ENCODE measurements around the gene MLH1. TPM values are rescaled to one million over a fixed set of nuclear protein-coding genes. Genes with fewer than 3 reads are reported as not detected.

MLH1 gene
- total and polyA plus RNA-seq, 2 of the 8 experiments (the other 6 are each of a cell fraction or from before 2014, with no cell fraction given), result 36.4 to 47.3 TPM

DNA sequence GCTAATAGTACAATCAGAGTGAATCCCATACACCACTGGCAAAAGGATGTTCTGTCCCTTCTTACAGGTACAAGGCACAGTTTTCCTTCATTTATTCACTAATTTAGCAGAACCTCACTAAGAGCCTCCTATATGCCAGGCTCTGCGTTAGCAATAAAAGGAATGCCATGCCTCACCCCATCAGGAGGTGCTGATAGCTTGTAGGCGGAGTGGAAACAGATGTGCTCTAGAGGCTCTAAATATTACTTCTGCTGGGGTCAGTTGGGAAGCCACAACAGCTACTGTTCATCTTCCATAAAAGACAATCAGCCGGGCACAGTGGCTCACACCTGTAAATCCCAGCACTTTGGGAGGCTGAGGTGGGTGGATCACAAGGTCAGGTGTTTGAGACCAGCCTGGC, 24.4 kb downstream of the MLH1 start (continued):
- TF ChIP-seq, protein P1, sequence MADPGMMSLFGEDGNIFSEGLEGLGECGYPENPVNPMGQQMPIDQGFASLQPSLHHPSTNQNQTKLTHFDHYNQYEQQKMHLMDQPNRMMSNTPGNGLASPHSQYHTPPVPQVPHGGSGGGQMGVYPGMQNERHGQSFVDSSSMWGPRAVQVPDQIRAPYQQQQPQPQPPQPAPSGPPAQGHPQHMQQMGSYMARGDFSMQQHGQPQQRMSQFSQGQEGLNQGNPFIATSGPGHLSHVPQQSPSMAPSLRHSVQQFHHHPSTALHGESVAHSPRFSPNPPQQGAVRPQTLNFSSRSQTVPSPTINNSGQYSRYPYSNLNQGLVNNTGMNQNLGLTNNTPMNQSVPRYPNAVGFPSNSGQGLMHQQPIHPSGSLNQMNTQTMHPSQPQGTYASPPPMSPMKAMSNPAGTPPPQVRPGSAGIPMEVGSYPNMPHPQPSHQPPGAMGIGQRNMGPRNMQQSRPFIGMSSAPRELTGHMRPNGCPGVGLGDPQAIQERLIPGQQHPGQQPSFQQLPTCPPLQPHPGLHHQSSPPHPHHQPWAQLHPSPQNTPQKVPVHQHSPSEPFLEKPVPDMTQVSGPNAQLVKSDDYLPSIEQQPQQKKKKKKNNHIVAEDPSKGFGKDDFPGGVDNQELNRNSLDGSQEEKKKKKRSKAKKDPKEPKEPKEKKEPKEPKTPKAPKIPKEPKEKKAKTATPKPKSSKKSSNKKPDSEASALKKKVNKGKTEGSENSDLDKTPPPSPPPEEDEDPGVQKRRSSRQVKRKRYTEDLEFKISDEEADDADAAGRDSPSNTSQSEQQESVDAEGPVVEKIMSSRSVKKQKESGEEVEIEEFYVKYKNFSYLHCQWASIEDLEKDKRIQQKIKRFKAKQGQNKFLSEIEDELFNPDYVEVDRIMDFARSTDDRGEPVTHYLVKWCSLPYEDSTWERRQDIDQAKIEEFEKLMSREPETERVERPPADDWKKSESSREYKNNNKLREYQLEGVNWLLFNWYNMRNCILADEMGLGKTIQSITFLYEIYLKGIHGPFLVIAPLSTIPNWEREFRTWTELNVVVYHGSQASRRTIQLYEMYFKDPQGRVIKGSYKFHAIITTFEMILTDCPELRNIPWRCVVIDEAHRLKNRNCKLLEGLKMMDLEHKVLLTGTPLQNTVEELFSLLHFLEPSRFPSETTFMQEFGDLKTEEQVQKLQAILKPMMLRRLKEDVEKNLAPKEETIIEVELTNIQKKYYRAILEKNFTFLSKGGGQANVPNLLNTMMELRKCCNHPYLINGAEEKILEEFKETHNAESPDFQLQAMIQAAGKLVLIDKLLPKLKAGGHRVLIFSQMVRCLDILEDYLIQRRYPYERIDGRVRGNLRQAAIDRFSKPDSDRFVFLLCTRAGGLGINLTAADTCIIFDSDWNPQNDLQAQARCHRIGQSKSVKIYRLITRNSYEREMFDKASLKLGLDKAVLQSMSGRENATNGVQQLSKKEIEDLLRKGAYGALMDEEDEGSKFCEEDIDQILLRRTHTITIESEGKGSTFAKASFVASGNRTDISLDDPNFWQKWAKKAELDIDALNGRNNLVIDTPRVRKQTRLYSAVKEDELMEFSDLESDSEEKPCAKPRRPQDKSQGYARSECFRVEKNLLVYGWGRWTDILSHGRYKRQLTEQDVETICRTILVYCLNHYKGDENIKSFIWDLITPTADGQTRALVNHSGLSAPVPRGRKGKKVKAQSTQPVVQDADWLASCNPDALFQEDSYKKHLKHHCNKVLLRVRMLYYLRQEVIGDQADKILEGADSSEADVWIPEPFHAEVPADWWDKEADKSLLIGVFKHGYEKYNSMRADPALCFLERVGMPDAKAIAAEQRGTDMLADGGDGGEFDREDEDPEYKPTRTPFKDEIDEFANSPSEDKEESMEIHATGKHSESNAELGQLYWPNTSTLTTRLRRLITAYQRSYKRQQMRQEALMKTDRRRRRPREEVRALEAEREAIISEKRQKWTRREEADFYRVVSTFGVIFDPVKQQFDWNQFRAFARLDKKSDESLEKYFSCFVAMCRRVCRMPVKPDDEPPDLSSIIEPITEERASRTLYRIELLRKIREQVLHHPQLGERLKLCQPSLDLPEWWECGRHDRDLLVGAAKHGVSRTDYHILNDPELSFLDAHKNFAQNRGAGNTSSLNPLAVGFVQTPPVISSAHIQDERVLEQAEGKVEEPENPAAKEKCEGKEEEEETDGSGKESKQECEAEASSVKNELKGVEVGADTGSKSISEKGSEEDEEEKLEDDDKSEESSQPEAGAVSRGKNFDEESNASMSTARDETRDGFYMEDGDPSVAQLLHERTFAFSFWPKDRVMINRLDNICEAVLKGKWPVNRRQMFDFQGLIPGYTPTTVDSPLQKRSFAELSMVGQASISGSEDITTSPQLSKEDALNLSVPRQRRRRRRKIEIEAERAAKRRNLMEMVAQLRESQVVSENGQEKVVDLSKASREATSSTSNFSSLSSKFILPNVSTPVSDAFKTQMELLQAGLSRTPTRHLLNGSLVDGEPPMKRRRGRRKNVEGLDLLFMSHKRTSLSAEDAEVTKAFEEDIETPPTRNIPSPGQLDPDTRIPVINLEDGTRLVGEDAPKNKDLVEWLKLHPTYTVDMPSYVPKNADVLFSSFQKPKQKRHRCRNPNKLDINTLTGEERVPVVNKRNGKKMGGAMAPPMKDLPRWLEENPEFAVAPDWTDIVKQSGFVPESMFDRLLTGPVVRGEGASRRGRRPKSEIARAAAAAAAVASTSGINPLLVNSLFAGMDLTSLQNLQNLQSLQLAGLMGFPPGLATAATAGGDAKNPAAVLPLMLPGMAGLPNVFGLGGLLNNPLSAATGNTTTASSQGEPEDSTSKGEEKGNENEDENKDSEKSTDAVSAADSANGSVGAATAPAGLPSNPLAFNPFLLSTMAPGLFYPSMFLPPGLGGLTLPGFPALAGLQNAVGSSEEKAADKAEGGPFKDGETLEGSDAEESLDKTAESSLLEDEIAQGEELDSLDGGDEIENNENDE (IDR thresholded peaks at IDR 0.05; ENCODE audit: insufficient replicate concordance, low read length), result no peak
- TF ChIP-seq KDM5A (IDR thresholded peaks at IDR 0.05; ENCODE audit: low read length) (no peak), SIN3A (conservative IDR thresholded peaks at IDR 0.05 in 1 of 2, IDR thresholded peaks at IDR 0.05 in 1 of 2; ENCODE audit: low read depth in 1 of 2, low read length in 2 of 2) (no peak), RNF2 (IDR thresholded peaks at IDR 0.05; ENCODE audit: borderline replicate concordance, low read depth, low read length, missing control alignments, poor library complexity, severe bottlenecking) (no peak), YY1 (IDR thresholded peaks at IDR 0.05; ENCODE audit: low read depth, low read length) (no peak), TAF7 (optimal IDR thresholded peaks at IDR 0.05; ENCODE audit: borderline replicate concordance, low read depth, low read length) (no peak), SRF (IDR thresholded peaks at IDR 0.05; ENCODE audit: low read depth, low read length) (no peak), BRCA1 (IDR thresholded peaks at IDR 0.05; ENCODE audit: low read depth, low read length) (no peak), SP2 (IDR thresholded peaks at IDR 0.05; ENCODE audit: low read length) (no peak), SUZ12 (IDR thresholded peaks at IDR 0.05; ENCODE audit: low read length) (no peak), BACH1 (IDR thresholded peaks at IDR 0.05; ENCODE audit: low read length) (no peak), PHF8 (conservative IDR thresholded peaks at IDR 0.05; ENCODE audit: low read depth, low read length) (no peak)

Measured in H1 (cell line).